CD14-positive monocyte (primary cell): Measurements from ENCODE around the gene PITPNB. TPM values are rescaled to one million over a fixed set of nuclear protein-coding genes. Genes with fewer than 3 reads are reported as not detected.
A peak's percentile ranks its signal among the peaks of the same experiment; 100 is the strongest.

Experiments used
- DNase-seq, 3 donors: peaks; one replicate each; pipeline ENCODE4 v3.0.0-alpha.2; 2011 to 2022
- H2AFZ ChIP-seq: 2 replicates; pipeline ENCODE4 v1.6.0; 2012; ENCODE audit warnings: mild to moderate bottlenecking, low read depth, low read length, inconsistent platforms; ENCODE audit not compliant: insufficient read depth, poor library complexity, severe bottlenecking
- H3K27ac ChIP-seq, 2 donors: 1 replicate in 1 of 2; 2 replicates in 1 of 2; pipeline ENCODE4 v1.5.1; 2012 to 2013; ENCODE audit warnings: low read length in 2 of 2, control low read depth in 1 of 2, inconsistent platforms in 1 of 2, low read depth in 1 of 2, mild to moderate bottlenecking in 1 of 2
- H3K27me3 ChIP-seq, 2 donors: one replicate each; pipeline versions ENCODE4 v1.6.0 to v1.6.1; 2011 to 2013; ENCODE audit warnings: low read length in 2 of 2; ENCODE audit not compliant: control insufficient read depth in 2 of 2, insufficient read depth in 2 of 2
- H3K36me3 ChIP-seq, 2 donors: replicated peaks in 1 of 2; 1 replicate in 1 of 2; 2 replicates in 1 of 2; pipeline versions ENCODE4 v1.5.1 to v1.6.1; 2012 to 2013; ENCODE audit warnings: low read length in 2 of 2, control low read depth in 1 of 2, inconsistent platforms in 1 of 2, mild to moderate bottlenecking in 1 of 2; ENCODE audit not compliant: insufficient read depth in 2 of 2, control insufficient read depth in 1 of 2
- H3K4me1 ChIP-seq, 2 donors: 1 replicate in 1 of 2; 2 replicates in 1 of 2; pipeline versions ENCODE4 v1.5.1 to v1.6.1; 2012 to 2013; ENCODE audit warnings: low read length in 2 of 2, control low read depth in 1 of 2, inconsistent platforms in 1 of 2, mild to moderate bottlenecking in 1 of 2, moderate library complexity in 1 of 2; ENCODE audit not compliant: insufficient read depth in 2 of 2, control insufficient read depth in 1 of 2
- H3K4me2 ChIP-seq: replicated peaks from 2 replicates; pipeline ENCODE3; 2012; ENCODE audit warnings: low read length, moderate library complexity, mild to moderate bottlenecking; ENCODE audit not compliant: poor library complexity, severe bottlenecking; ENCODE audit errors: extremely low read depth
- H3K4me3 ChIP-seq, 3 experiments: fragments of 200-600 bp in 1 of 3; sonication (generic) in 1 of 3; replicated peaks in 1 of 3; 1 replicate in 2 of 3; 2 replicates in 1 of 3; pipeline ENCODE4 v1.5.1; 2011 to 2013; ENCODE audit warnings: low read length in 3 of 3, mild to moderate bottlenecking in 3 of 3, control low read depth in 2 of 3, low read depth in 2 of 3, inconsistent platforms in 1 of 3, moderate library complexity in 1 of 3
- H3K79me2 ChIP-seq: 2 replicates; pipeline ENCODE4 v1.6.0; 2012; ENCODE audit warnings: mild to moderate bottlenecking, control low read depth, inconsistent platforms, low read length, moderate library complexity; ENCODE audit not compliant: insufficient read depth
- H3K9ac ChIP-seq: 2 replicates; pipeline ENCODE4 v1.6.0; 2017; ENCODE audit warnings: low read length, mild to moderate bottlenecking; ENCODE audit not compliant: insufficient read depth, poor library complexity, severe bottlenecking
- H3K9me3 ChIP-seq, 2 donors: replicated peaks in 1 of 2; 1 replicate in 1 of 2; 2 replicates in 1 of 2; pipeline versions ENCODE4 v1.5.1 to v1.6.1; 2012 to 2013; ENCODE audit warnings: low read length in 2 of 2, control low read depth in 1 of 2; ENCODE audit not compliant: control insufficient read depth in 1 of 2, insufficient read depth in 1 of 2
- H4K20me1 ChIP-seq: 2 replicates; pipeline ENCODE4 v1.6.0; 2012; ENCODE audit warnings: mild to moderate bottlenecking, low read length, control low read depth, moderate library complexity; ENCODE audit not compliant: insufficient read depth
- H3K27ac Mint-ChIP-seq, 7 donors: one replicate each; pipeline ENCODE4 v1.8.0; 2020; ENCODE audit warnings: mild to moderate bottlenecking in 7 of 7, mixed read lengths in 7 of 7, moderate library complexity in 6 of 7, inconsistent platforms in 2 of 7
- H3K27me3 Mint-ChIP-seq, 3 donors: one replicate each; pipeline ENCODE4 v1.8.0; 2021 to 2022; ENCODE audit warnings: low read depth in 3 of 3, mild to moderate bottlenecking in 3 of 3, mixed read lengths in 3 of 3, moderate library complexity in 3 of 3, inconsistent platforms in 1 of 3
- H3K36me3 Mint-ChIP-seq, 2 donors: one replicate each; pipeline ENCODE4 v1.8.0; 2020; ENCODE audit warnings: mixed read lengths in 2 of 2, inconsistent platforms in 1 of 2, mild to moderate bottlenecking in 1 of 2
- H3K4me1 Mint-ChIP-seq: one replicate; pipeline ENCODE4 v1.8.0; 2020; ENCODE audit warnings: mild to moderate bottlenecking, mixed read lengths
- H3K4me3 Mint-ChIP-seq, 2 donors: one replicate each; pipeline ENCODE4 v1.8.0; 2020; ENCODE audit warnings: mild to moderate bottlenecking in 2 of 2, mixed read lengths in 2 of 2, moderate library complexity in 1 of 2
- H3K9me3 Mint-ChIP-seq, 7 donors: one replicate each; pipeline ENCODE4 v1.8.0; 2020 to 2022; ENCODE audit warnings: mixed read lengths in 7 of 7, mild to moderate bottlenecking in 6 of 7, moderate library complexity in 6 of 7, inconsistent platforms in 2 of 7
- WGBS: methylation state at CpG from one replicate; pipeline ENCODE4 v1.1.5; 2013; ENCODE audit warnings: missing lambda C conversion rate; ENCODE audit not compliant: insufficient coverage; 5-methylcytosine and 5-hydroxymethylcytosine counted together
- intact Hi-C, 2 donors: fragments of 100-400 bp; cut with micrococcal nuclease; formaldehyde crosslinking; loops; one replicate each; pipeline versions ENCODE4 v1.15.0 to v1.15.1; 2023
- polyA plus RNA-seq, 3 donors: library from polyadenylated mRNA; depleted of rRNA in 1 of 3; unstranded in 2 of 3; stranded (reverse) in 1 of 3; fragments of 300-500 nt in 2 of 3; fragments of >200 nt in 1 of 3; fragmentation: Illumina TruSeq in 2 of 3; gene quantifications; 1 replicate in 2 of 3; 2 replicates in 1 of 3; pipeline ENCODE4 v1.2.3, GENCODE V29; 2012 to 2021
- TF ChIP-seq, protein P1 (sequence below): fragments of 200-600 bp; IDR thresholded peaks from one replicate; pipeline ENCODE4 v1.8.0; 2022; ENCODE audit warnings: antibody characterized with exemption, mild to moderate bottlenecking

The PITPNB gene
- polyA plus RNA-seq, 3 donors: 19.2 to 29.1 (median 25.2) TPM

DNA sequence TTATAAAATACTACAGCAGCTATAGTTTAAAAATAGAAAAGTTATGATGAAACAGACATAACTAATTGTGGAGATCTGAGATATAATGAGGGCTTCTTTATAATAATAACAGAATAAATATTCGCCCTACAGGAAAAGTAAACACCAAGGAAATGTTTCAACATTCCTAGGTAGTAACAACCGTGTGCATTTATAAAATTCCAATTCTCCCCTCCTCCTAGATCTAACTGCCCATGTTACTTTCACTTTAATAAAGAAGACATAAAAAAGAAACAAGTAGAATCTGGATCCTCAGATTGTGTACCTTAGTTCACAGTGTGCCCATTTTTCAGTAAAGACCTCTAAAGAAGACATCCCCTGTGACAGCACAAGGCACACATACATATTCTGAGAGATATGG lies 59.7 kb downstream of the PITPNB start:
- DNase-seq: no peak
- WGBS: no CpG with 5 or more reads among the region's 2 CpGs
- peaks cover 72 to 93% of the 10 kb centered on the region in 2 donors for H3K36me3 ChIP-seq
- H3K4me3 ChIP-seq: no peak overlapping the region
- peaks cover 0 to 2% (median 0%) of the 10 kb centered on the region in 3 donors for H3K27me3 Mint-ChIP-seq
- H3K4me3 Mint-ChIP-seq: no peak overlapping the region
- no peaks in the 10 kb centered on the region for H3K27me3 ChIP-seq
- intact Hi-C loops: no loop called here
- peaks cover 5% of the 10 kb centered on the region for H4K20me1 ChIP-seq
- TF ChIP-seq, protein P1, sequence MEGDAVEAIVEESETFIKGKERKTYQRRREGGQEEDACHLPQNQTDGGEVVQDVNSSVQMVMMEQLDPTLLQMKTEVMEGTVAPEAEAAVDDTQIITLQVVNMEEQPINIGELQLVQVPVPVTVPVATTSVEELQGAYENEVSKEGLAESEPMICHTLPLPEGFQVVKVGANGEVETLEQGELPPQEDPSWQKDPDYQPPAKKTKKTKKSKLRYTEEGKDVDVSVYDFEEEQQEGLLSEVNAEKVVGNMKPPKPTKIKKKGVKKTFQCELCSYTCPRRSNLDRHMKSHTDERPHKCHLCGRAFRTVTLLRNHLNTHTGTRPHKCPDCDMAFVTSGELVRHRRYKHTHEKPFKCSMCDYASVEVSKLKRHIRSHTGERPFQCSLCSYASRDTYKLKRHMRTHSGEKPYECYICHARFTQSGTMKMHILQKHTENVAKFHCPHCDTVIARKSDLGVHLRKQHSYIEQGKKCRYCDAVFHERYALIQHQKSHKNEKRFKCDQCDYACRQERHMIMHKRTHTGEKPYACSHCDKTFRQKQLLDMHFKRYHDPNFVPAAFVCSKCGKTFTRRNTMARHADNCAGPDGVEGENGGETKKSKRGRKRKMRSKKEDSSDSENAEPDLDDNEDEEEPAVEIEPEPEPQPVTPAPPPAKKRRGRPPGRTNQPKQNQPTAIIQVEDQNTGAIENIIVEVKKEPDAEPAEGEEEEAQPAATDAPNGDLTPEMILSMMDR: no peak
- peak overlapping the region in 2 of 7 donors; percentile 19 to 74 for H3K27ac Mint-ChIP-seq
- H3K9me3 ChIP-seq: no peaks in the 10 kb centered on the region
- H2AFZ ChIP-seq: no peak overlapping the region
- H3K4me1 ChIP-seq: no peaks in the 10 kb centered on the region
- no peak overlapping the region for H3K9ac ChIP-seq
- H3K9me3 Mint-ChIP-seq: no peaks in the 10 kb centered on the region
- H3K36me3 Mint-ChIP-seq: peaks cover 76 to 78% of the 10 kb centered on the region in 2 donors
- no peak overlapping the region for H3K4me2 ChIP-seq
- H3K27ac ChIP-seq: no peak overlapping the region
- no peaks in the 10 kb centered on the region for H3K4me1 Mint-ChIP-seq
- H3K79me2 ChIP-seq: no peaks in the 10 kb centered on the region

DNA sequence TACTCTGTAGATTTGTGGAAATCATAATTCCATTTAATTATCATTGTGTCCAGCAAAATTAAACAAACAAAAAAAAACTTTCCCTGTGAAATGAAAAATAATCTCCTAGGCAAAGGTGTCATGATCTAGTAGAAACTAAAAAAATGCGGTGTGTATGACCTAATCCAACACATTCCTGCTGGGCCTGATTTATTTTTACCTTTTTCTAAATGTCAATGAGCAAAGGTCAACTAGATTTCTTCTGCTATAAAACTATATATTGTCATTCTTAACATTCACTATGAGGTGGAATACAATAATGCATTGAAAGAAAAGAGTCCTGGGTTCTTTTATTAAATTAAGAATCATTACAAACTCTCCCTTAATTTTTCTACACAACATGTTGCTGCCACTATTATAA lies 60.4 kb downstream of the PITPNB start:
- no peaks in the 10 kb centered on the region for H3K9me3 ChIP-seq
- peaks cover 0 to under 1% of the 10 kb centered on the region in 2 donors for H3K4me1 ChIP-seq
- intact Hi-C loops: no loop called here
- Mint-ChIP-seq H3K4me1 (peaks cover 4% of the 10 kb centered on the region), H3K4me3 (no peak overlapping the region), H3K9me3 (no peaks in the 10 kb centered on the region), H3K27ac (no peak overlapping the region), H3K27me3 (peaks cover 0 to 2% (median 0%) of the 10 kb centered on the region in 3 donors), H3K36me3 (peaks cover 79 to 83% of the 10 kb centered on the region in 2 donors)
- H3K4me3 ChIP-seq: no peak overlapping the region
- H3K9ac ChIP-seq: no peak overlapping the region
- TF ChIP-seq, protein P1: no peak
- H4K20me1 ChIP-seq: peaks cover 5% of the 10 kb centered on the region
- H3K27ac ChIP-seq: no peak overlapping the region
- H3K79me2 ChIP-seq: no peaks in the 10 kb centered on the region
- H3K4me2 ChIP-seq: no peak overlapping the region
- no peaks in the 10 kb centered on the region for H3K27me3 ChIP-seq
- no peak for DNase-seq
- H2AFZ ChIP-seq: no peak overlapping the region
- peaks cover 69 to 98% of the 10 kb centered on the region in 2 donors for H3K36me3 ChIP-seq
- no CpG with 5 or more reads among the region's 1 CpG for WGBS
